ENCODE results near the gene STK25. TPM values are rescaled to one million over a fixed set of nuclear protein-coding genes. Genes with fewer than 3 reads are reported as not detected.

The STK25 gene
- 204 TPM for total RNA-seq

DNA sequence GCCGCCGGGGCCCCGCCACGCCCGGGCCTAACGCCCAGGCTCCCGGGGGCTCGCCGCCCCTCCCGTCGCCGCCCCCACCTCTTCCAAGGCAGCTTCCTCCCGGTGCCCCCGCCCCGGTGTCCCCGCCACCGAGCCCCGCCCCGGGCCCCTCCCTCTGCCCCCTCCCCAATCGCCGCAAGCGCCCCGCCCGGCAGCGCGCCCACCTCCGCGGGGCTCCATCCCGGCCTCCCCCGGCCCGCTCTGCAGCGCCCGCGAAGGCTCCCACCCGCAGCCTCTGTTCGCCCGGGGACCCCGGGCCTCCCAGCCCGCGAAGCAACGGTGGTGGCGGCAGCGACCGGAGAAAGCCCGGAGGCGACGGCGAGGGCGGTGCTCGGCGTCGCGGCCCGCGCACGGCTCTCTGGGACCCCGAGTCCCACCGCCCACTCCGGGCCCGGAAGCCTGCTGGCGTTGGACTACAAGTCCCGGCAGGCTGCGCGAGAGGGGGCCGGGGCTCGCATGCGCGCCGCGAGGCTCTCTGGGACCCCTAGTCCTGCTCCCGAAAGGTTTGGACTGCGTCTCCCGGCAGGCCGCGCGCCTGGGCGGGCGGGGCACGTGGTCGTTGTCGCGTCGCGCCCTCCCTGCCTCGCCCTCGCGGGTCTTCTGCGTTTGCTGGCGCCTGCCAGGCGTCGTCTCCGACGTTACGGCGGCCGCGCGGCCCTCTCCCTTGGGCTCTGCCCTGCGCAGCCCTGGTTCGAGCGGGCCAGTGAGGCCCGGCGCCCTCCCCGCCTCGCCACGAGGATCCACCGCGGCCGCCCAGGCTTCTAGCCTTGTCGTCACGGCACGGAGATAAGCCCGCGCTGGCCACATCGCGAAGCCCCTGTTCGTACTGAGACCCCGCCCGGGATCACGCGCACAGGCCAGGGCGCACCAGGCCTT, at the start of gene STK25:
TSS of gene STK25 (minus strand) at position 345 of the 915 bp plus-strand sequence. CDS start 549 bp downstream, outside the sequence.

Small RNA genes within 50 kb of the gene (small RNA-seq; reads per million reads assigned to genes)
- gene MIR3133 = not detected

Other genes with a start within 250 kb of the STK25 start
- gene HDLBP, start 192.9 kb downstream of the STK25 start, total RNA-seq = 243 TPM
- 295 TPM for gene SEPTIN2, start 192.7 kb downstream of the STK25 start, total RNA-seq
- 40.6 TPM for gene FARP2, start 152.3 kb downstream of the STK25 start, total RNA-seq
- gene BOK, start 50.2 kb upstream of the STK25 start, total RNA-seq = 35.1 TPM
- 27.7 TPM for gene THAP4, start 128.6 kb upstream of the STK25 start, total RNA-seq
- 48.7 TPM for gene ATG4B, start 129.1 kb upstream of the STK25 start, total RNA-seq
- gene DTYMK, start 178.2 kb upstream of the STK25 start, total RNA-seq = 13.4 TPM
- 36.0 TPM for gene ING5, start 193.5 kb upstream of the STK25 start, total RNA-seq
- 12.9 TPM for gene D2HGDH, start 226.0 kb upstream of the STK25 start, total RNA-seq